HG03565 (cell line): ENCODE measurements around the gene STKLD1.
"Not testable (repeated sequence)": the region's sequence is repeated elsewhere in the genome, so short reads cannot be mapped to it uniquely, and the experiment has no call there.

Source experiments
- ATAC-seq: cut with Tn5 transposase; IDR thresholded peaks from one replicate; pipeline ENCODE4 v1.9.1; 2021; ENCODE audit warnings: mild to moderate bottlenecking, moderate library complexity; ENCODE audit not compliant: unreplicated experiment

STKLD1 gene

GRCh38 chr9:133360400-133361393, 15.5 kb upstream of the STKLD1 start:
- ATAC-seq: no peak

GRCh38 chr9:133361507-133362092, 14.6 kb upstream of the STKLD1 start:
- no peak for ATAC-seq

- ATAC-seq: no peak
Measured at GRCh38 chr9:133362359-133363044, 13.7 kb upstream of the STKLD1 start.

- no peak for ATAC-seq
Measured at GRCh38 chr9:133366435-133366834, 9.7 kb upstream of the STKLD1 start.

GRCh38 chr9:133367221-133367620, 8.9 kb upstream of the STKLD1 start:
- no peak for ATAC-seq

GRCh38 chr9:133367778-133368177, 8.4 kb upstream of the STKLD1 start:
- no peak for ATAC-seq

GRCh38 chr9:133368249-133368881, 7.8 kb upstream of the STKLD1 start:
- no peak for ATAC-seq

GRCh38 chr9:133369422-133369821, 6.7 kb upstream of the STKLD1 start:
- ATAC-seq: no peak

- no peak for ATAC-seq
Measured at GRCh38 chr9:133369933-133370332, 6.2 kb upstream of the STKLD1 start.

GRCh38 chr9:133370685-133371084, 5.5 kb upstream of the STKLD1 start:
- ATAC-seq: no peak

GRCh38 chr9:133371261-133371711, 4.9 kb upstream of the STKLD1 start:
- ATAC-seq: no peak

- no peak for ATAC-seq
Measured at GRCh38 chr9:133372144-133372543, 4.0 kb upstream of the STKLD1 start.

GRCh38 chr9:133374612-133375115, 1.5 kb upstream of the STKLD1 start:
- no peak for ATAC-seq

GRCh38 chr9:133375116-133375723, 946 bp upstream of the STKLD1 start:
- peak; percentile 5 for ATAC-seq

- not testable (repeated sequence) for ATAC-seq
Measured at GRCh38 chr9:133377280-133377679, 1.1 kb downstream of the STKLD1 start.

- no peak for ATAC-seq
Measured at GRCh38 chr9:133377721-133378216, 1.6 kb downstream of the STKLD1 start.

GRCh38 chr9:133378408-133378962, 2.3 kb downstream of the STKLD1 start:
- ATAC-seq: no peak

- ATAC-seq: no peak
Measured at GRCh38 chr9:133379153-133380086, 3.3 kb downstream of the STKLD1 start.

GRCh38 chr9:133380734-133381133, 4.6 kb downstream of the STKLD1 start:
- ATAC-seq: no peak
